Mesothelial cell of epicardium (in vitro differentiated cells): Measurements from ENCODE around the gene CCDC126. TPM values are rescaled to one million over a fixed set of nuclear protein-coding genes. Genes with fewer than 3 reads are reported as not detected.
A peak's percentile ranks its signal among the peaks of the same experiment; 100 is the strongest.
"Not testable (repeated sequence)": the region's sequence is repeated elsewhere in the genome, so short reads cannot be mapped to it uniquely, and the experiment has no call there.

ENCODE experiments used
- DNase-seq, 2 experiments: peaks; one replicate each; pipeline ENCODE4 v3.0.0; 2021; ENCODE audit warnings: low spot score in 2 of 2; ENCODE audit not compliant: unreplicated experiment in 2 of 2
- H3K27ac Mint-ChIP-seq: 2 replicates; pipeline ENCODE4 v1.8.0; 2021; ENCODE audit warnings: mixed read lengths
- H3K27me3 Mint-ChIP-seq: 2 replicates; pipeline ENCODE4 v1.8.0; 2021; ENCODE audit warnings: low read depth, mixed read lengths
- H3K36me3 Mint-ChIP-seq: 2 replicates; pipeline ENCODE4 v1.8.0; 2021; ENCODE audit warnings: mixed read lengths
- H3K4me1 Mint-ChIP-seq: 2 replicates; pipeline ENCODE4 v1.8.0; 2021; ENCODE audit warnings: mixed read lengths
- H3K4me3 Mint-ChIP-seq: 2 replicates; pipeline ENCODE4 v1.8.0; 2021; ENCODE audit warnings: mild to moderate bottlenecking, moderate library complexity, mixed read lengths
- H3K9me3 Mint-ChIP-seq: 2 replicates; pipeline ENCODE4 v1.8.0; 2021; ENCODE audit warnings: mixed read lengths
- total RNA-seq: library from RNA; stranded (reverse); gene quantifications from 3 replicates; pipeline ENCODE4 v1.2.1, GENCODE V29; 2021
- TF ChIP-seq, protein P1 (sequence below): fragments of 200-600 bp; sonication (generic); IDR thresholded peaks from one replicate; pipeline ENCODE4 v1.5.0; 2021; ENCODE audit warnings: antibody characterized with exemption; ENCODE audit not compliant: unreplicated experiment

Gene CCDC126
- total RNA-seq, 1 donor from 2014 or later = 10.6 TPM

DNA sequence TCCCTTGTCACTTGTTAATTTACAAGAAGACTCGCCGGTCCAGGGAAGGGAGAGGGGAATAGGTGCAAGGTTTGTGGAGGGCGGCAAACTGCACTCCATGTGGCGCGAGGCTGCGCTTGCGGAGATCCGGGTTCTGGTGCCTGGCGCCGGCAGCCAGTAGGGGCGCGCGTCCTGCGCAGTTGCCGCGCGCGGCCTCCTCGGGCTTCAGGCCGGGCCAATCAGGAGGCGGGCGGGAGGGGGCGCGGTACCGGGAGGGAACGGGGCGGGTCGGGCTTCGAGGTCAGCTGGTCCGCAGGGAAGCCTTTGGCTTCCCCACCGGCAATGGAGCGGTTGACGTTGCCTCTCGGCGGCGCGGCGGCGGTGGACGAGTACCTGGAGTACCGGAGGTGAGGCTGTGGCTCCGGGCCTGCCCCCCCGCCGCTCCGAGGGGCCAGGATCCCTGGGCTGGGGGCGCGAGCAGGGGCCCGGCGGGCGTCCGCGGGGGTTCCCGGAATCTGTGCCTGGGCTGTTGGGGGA, 82.8 kb downstream of the CCDC126 start, which contains the start of gene FAM221A:
FAM221A (plus strand) TSS at position 302 of the 516 bp plus-strand sequence; CDS start at position 322, 20 bp downstream.
- Mint-ChIP-seq H3K27ac (peak within 1 kb of the TSS; percentile 94), H3K27me3 (no peaks in the 10 kb centered on the region), H3K4me3 (peak within 1 kb of the TSS; percentile 86), H3K4me1 (peaks cover 4% of the 10 kb centered on the region), H3K36me3 (no peaks in the 10 kb centered on the region), H3K9me3 (peaks cover 15% of the 10 kb centered on the region)
- TF ChIP-seq, protein P1, sequence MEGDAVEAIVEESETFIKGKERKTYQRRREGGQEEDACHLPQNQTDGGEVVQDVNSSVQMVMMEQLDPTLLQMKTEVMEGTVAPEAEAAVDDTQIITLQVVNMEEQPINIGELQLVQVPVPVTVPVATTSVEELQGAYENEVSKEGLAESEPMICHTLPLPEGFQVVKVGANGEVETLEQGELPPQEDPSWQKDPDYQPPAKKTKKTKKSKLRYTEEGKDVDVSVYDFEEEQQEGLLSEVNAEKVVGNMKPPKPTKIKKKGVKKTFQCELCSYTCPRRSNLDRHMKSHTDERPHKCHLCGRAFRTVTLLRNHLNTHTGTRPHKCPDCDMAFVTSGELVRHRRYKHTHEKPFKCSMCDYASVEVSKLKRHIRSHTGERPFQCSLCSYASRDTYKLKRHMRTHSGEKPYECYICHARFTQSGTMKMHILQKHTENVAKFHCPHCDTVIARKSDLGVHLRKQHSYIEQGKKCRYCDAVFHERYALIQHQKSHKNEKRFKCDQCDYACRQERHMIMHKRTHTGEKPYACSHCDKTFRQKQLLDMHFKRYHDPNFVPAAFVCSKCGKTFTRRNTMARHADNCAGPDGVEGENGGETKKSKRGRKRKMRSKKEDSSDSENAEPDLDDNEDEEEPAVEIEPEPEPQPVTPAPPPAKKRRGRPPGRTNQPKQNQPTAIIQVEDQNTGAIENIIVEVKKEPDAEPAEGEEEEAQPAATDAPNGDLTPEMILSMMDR = peak; percentile 68
- peak; percentile 62 to 71 for DNase-seq

DNA sequence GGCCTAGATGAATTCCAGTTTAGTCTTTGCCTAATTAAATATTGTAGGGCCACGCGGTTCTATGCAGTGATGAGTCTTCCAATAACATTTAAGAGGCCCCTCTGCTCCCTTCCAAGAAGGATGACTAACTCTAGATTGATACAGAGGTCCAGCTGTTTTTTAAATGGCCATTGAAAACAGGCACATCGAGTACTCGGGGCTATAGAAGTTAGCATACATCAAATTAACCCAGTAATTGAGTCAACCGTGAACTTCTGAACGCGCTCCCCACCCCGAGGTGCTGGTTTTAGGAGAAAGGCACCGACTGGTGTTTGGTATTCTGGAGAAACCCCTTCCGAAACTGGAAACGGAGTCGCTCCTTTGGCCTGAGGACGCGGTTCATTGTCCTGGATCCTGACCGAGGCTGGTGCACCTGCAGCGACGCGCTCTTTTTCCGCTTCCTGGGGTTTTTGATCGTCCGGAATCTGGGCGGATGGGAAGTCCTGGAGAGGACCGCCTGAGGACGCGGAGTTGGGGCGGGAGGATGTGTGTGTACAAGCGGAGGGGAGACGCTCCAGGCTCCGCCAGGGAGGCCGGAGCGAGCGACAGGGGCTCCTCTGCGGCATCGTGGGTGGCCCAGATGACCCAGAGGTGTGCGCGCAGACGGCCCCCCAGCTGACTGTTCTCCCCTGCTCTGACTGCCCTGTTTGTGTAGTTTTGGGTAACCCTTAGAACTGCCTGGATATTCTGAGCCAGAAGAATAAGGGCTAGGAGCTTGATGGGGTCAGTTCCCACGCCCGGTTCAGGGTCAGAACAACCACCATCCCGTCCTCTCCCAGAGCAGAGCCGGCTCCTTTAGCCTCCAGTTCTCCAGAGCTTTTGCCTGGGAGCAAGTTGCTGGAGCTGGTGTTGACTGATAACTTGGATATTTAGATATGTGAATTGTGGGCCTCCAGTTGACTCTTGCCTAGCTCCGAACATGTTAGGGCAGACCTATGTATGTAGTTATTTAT, 83.5 kb downstream of the CCDC126 start:
- peak overlapping the region; percentile 86 for H3K4me3 Mint-ChIP-seq
- peaks cover 7% of the 10 kb centered on the region for H3K9me3 Mint-ChIP-seq
- peak; percentile 40 to 58 for DNase-seq
- H3K27ac Mint-ChIP-seq = peak overlapping the region; percentile 94
- peaks cover 4% of the 10 kb centered on the region for H3K4me1 Mint-ChIP-seq
- H3K36me3 Mint-ChIP-seq = no peaks in the 10 kb centered on the region
- no peaks in the 10 kb centered on the region for H3K27me3 Mint-ChIP-seq
- TF ChIP-seq, protein P1 = no peak

DNA sequence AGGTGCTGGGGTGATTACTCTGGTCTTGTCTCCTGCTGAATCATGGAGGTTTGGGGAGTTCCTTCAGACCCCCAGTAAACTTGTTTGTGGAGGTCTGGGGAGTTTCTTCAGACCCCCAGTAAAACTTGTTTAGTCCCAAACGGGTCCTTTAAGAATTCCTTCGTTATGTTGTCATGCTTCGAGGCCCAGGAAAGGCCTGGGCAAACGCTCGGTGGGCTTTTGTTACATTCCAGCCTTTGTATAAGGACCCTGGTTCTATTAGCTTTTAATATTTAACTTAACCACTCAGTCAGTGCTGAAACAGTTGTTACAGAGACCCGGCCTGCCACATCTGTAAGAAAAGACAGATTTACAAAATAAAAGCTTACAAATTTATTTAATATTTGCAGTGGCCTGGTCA, 86.9 kb downstream of the CCDC126 start:
- H3K36me3 Mint-ChIP-seq, H3K4me3 Mint-ChIP-seq, H3K4me1 Mint-ChIP-seq, H3K9me3 Mint-ChIP-seq, DNase-seq, H3K27me3 Mint-ChIP-seq: not testable (repeated sequence)
- H3K27ac Mint-ChIP-seq = peak overlapping the region; percentile 25

DNA sequence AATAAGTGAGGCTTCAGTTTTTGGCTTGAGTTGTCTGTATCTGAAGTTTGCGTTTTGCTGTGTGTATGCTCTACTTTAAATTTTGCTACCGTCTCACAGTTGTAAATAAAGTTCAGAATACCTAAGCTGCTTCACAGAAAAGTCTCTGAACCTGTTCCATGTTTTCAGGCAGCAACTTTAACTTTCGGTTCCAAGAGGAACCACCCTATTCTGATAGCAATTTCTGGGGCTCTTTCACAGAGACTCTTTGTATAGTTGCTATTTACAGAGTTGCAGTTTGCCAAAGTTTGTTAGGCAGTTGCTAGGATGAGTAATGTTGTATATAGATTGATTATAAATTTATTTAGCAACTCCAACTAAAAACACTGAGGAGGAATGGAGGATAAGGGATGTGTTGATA, 88.5 kb downstream of the CCDC126 start:
- H3K9me3 Mint-ChIP-seq = no peaks in the 10 kb centered on the region
- H3K4me1 Mint-ChIP-seq = peaks cover 2% of the 10 kb centered on the region
- H3K27ac Mint-ChIP-seq = no peak overlapping the region
- TF ChIP-seq, protein P1 = no peak
- no peaks in the 10 kb centered on the region for H3K27me3 Mint-ChIP-seq
- peaks cover 7% of the 10 kb centered on the region for H3K36me3 Mint-ChIP-seq
- H3K4me3 Mint-ChIP-seq = no peak overlapping the region
- no peak for DNase-seq

DNA sequence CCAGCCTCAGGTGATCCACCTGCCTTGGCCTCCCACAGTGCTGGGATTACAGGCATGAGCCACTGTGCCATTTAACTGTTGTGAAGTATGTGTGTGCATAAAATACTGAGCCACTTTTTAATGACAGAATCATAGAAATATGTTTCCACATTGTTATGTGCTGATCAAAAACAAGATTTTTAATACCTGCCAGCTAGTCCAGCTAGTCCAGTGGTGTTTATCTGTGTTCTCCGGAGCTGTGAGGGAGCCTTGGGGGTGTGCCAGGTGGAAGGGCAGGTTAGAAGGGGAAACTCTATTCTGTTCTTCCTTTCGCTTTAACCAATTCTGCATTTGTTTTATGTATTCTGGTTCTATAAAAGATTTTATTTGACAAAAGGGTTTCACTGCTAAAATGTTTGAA, 89.8 kb downstream of the CCDC126 start:
- H3K4me3 Mint-ChIP-seq = no peak overlapping the region
- TF ChIP-seq, protein P1 = no peak
- H3K27ac Mint-ChIP-seq = peak overlapping the region; percentile 64
- no peak for DNase-seq
- no peaks in the 10 kb centered on the region for H3K4me1 Mint-ChIP-seq
- no peaks in the 10 kb centered on the region for H3K9me3 Mint-ChIP-seq
- H3K27me3 Mint-ChIP-seq = no peaks in the 10 kb centered on the region
- H3K36me3 Mint-ChIP-seq = peaks cover 9% of the 10 kb centered on the region

DNA sequence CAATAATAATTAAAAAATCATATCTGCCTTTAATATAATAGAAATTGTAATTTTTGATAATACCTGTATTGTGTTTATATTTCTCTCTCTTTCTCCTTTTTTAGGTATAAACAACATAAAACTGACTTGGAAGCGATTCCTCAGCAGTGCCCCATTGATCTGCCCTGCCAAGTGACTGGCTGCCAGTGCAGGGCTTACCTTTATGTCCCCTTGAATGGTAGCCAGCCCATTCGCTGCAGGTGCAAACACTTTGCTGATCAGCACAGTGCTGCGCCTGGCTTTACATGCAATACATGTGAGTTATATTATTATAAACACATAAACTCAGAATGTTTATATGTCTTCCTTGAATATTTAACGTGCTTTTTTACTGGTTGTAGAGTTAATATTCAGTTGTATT, 92.0 kb downstream of the CCDC126 start:
- H3K4me1 Mint-ChIP-seq = no peaks in the 10 kb centered on the region
- TF ChIP-seq, protein P1 = no peak
- no peak overlapping the region for H3K27ac Mint-ChIP-seq
- no peak for DNase-seq
- H3K36me3 Mint-ChIP-seq = peaks cover 20% of the 10 kb centered on the region
- no peak overlapping the region for H3K4me3 Mint-ChIP-seq
- no peaks in the 10 kb centered on the region for H3K27me3 Mint-ChIP-seq
- H3K9me3 Mint-ChIP-seq = peaks cover 9% of the 10 kb centered on the region
